Aorta (tissue), 5 donors: ENCODE data around the gene THBS4. TPM values are rescaled to one million over a fixed set of nuclear protein-coding genes. Genes with fewer than 3 reads are reported as not detected.
A peak's percentile ranks its signal among the peaks of the same experiment; 100 is the strongest.
"Not testable (repeated sequence)": the region's sequence is repeated elsewhere in the genome, so short reads cannot be mapped to it uniquely, and the experiment has no call there.

Experiments used
- ATAC-seq: fragments of 200-7000 bp; cut with Tn5 transposase; one replicate; pipeline ENCODE4 v1.9.1; 2022; ENCODE audit warnings: moderate library complexity; ENCODE audit not compliant: low FRiP score
- DNase-seq, 2 donors: peaks; one replicate each; pipeline ENCODE4 v3.0.0-alpha.2; 2020
- H3K27ac ChIP-seq, 2 donors: one replicate each; pipeline ENCODE4 v1.5.1; 2013; ENCODE audit warnings: low read length in 2 of 2, mild to moderate bottlenecking in 2 of 2, moderate library complexity in 2 of 2, control low read depth in 1 of 2, inconsistent platforms in 1 of 2, low read depth in 1 of 2
- H3K27me3 ChIP-seq, 2 donors: one replicate each; pipeline ENCODE4 v1.6.1; 2013; ENCODE audit warnings: control low read depth in 1 of 2, low read length in 1 of 2, mild to moderate bottlenecking in 1 of 2, moderate library complexity in 1 of 2; ENCODE audit not compliant: insufficient read depth in 2 of 2, control insufficient read depth in 1 of 2
- H3K36me3 ChIP-seq, 2 donors: one replicate each; pipeline ENCODE4 v1.6.1; 2013; ENCODE audit warnings: control low read depth in 1 of 2, low read length in 1 of 2, mild to moderate bottlenecking in 1 of 2; ENCODE audit not compliant: insufficient read depth in 2 of 2, control insufficient read depth in 1 of 2
- H3K4me1 ChIP-seq, 2 donors: one replicate each; pipeline ENCODE4 v1.6.1; 2013; ENCODE audit warnings: low read length in 2 of 2, control low read depth in 1 of 2, mild to moderate bottlenecking in 1 of 2, moderate library complexity in 1 of 2; ENCODE audit not compliant: insufficient read depth in 2 of 2, control insufficient read depth in 1 of 2
- H3K4me3 ChIP-seq, 2 donors: one replicate each; pipeline ENCODE4 v1.5.1; 2013; ENCODE audit warnings: low read length in 2 of 2, control low read depth in 1 of 2, mild to moderate bottlenecking in 1 of 2
- H3K9me3 ChIP-seq: one replicate; pipeline ENCODE4 v1.6.1; 2013; ENCODE audit warnings: mild to moderate bottlenecking, low read length; ENCODE audit not compliant: control insufficient read depth
- WGBS, 2 donors: extraction: QIAGEN DNeasy Blood & Tissue Kit; methylation state at CpG; one replicate each; pipeline ENCODE4 v1.1.7; 2013; 5-methylcytosine and 5-hydroxymethylcytosine counted together
- intact Hi-C, 2 donors: fragments of 100-400 bp; cut with DNase I; formaldehyde crosslinking; loops; one replicate each; pipeline versions ENCODE4 v1.14.2 to v1.15.0; 2022
- polyA plus RNA-seq, 2 donors: library from polyadenylated mRNA; stranded (reverse); fragments of 200-250 nt; gene quantifications; one replicate each; pipeline ENCODE4 v1.2.3, GENCODE V29; 2013
- total RNA-seq, 2 donors: library from RNA; stranded (reverse); fragmentation: NEBNext Ultra II Directional; extraction: Animal tissue kit (Norgen Biotek cat#: 25700); gene quantifications; one replicate each; pipeline ENCODE4 v1.2.1, GENCODE V29; 2021
- donor health status: healthy with polysubstance abuse.
- donor health status: Bipolar disorder and iron deficiency.
- donor health status: DM: no; HTN: no; CAD: no.
- donor health status: DM: no; HTN: no; CAD: no.
- donor health status: DM: yes; HTN: yes; CAD: no.

Gene THBS4
- total and polyA plus RNA-seq, 4 donors = 0.36 to 23.6 (median 2.9) TPM; not detected in 1

- WGBS, 2 donors = 79 to 85% methylated on average over 4 to 5 of the region's 5 CpGs
- H3K27ac ChIP-seq = not testable (repeated sequence)
These were observed 76.3 kb downstream of the THBS4 start for GRCh38 chr5:80111376-80111990.

GRCh38 chr5:80114860-80115259 lies 79.7 kb downstream of the THBS4 start:
- Histone ChIP-seq H3K27me3 (no peaks in the 10 kb centered on the region), H3K4me3 (no peak overlapping the region), H3K27ac (no peak overlapping the region), H3K9me3 (no peaks in the 10 kb centered on the region), H3K4me1 (no peaks in the 10 kb centered on the region), H3K36me3 (no peaks in the 10 kb centered on the region)
- DNase-seq (no peak), ATAC-seq (no peak)
- WGBS, 2 donors = 61 to 73% methylated on average over 3 of the region's 3 CpGs
- intact Hi-C loops = no loop called here

More at GRCh38 chr5:80111376-80111990, 76.3 kb downstream of the THBS4 start:
- H3K27me3 ChIP-seq, H3K9me3 ChIP-seq, intact Hi-C loops, DNase-seq, ATAC-seq, H3K4me1 ChIP-seq, H3K4me3 ChIP-seq, H3K36me3 ChIP-seq: not testable (repeated sequence)

- ATAC-seq (no peak), DNase-seq (no peak)
- Histone ChIP-seq H3K4me1 (no peaks in the 10 kb centered on the region), H3K4me3 (no peak overlapping the region), H3K27me3 (no peaks in the 10 kb centered on the region), H3K36me3 (no peaks in the 10 kb centered on the region), H3K27ac (no peak overlapping the region), H3K9me3 (no peaks in the 10 kb centered on the region)
- intact Hi-C loops = no loop called here
- 68 to 72% methylated on average over 4 of the region's 4 CpGs for WGBS, 2 donors
These were observed 80.9 kb downstream of the THBS4 start for GRCh38 chr5:80116000-80116399.

- intact Hi-C loops = no loop called here
- no peak for DNase-seq
- Histone ChIP-seq H3K36me3 (no peaks in the 10 kb centered on the region), H3K9me3 (no peaks in the 10 kb centered on the region), H3K27me3 (no peaks in the 10 kb centered on the region), H3K4me1 (no peaks in the 10 kb centered on the region), H3K27ac (no peak overlapping the region), H3K4me3 (no peak overlapping the region)
- ATAC-seq = peak; percentile 46
- WGBS, 2 donors = 62 to 67% methylated on average over 4 of the region's 4 CpGs
These were observed 81.3 kb downstream of the THBS4 start for GRCh38 chr5:80116465-80116864.

- H3K27ac ChIP-seq = no peak overlapping the region
- H3K4me1 ChIP-seq = no peaks in the 10 kb centered on the region
- DNase-seq (no peak), ATAC-seq (no peak)
- intact Hi-C loops = no loop called here
- H3K27me3 ChIP-seq = no peaks in the 10 kb centered on the region
- H3K36me3 ChIP-seq = no peaks in the 10 kb centered on the region
- no peak overlapping the region for H3K4me3 ChIP-seq
- no peaks in the 10 kb centered on the region for H3K9me3 ChIP-seq
These were observed 82.3 kb downstream of the THBS4 start for GRCh38 chr5:80117446-80117845.

- Histone ChIP-seq H3K4me3 (no peak overlapping the region), H3K36me3 (no peaks in the 10 kb centered on the region), H3K27ac (no peak overlapping the region), H3K27me3 (no peaks in the 10 kb centered on the region), H3K9me3 (no peaks in the 10 kb centered on the region), H3K4me1 (no peaks in the 10 kb centered on the region)
- intact Hi-C loops = no loop called here
- ATAC-seq (no peak), DNase-seq (no peak)
- WGBS, 2 donors = 82 to 93% methylated on average over 2 of the region's 2 CpGs
These were observed 84.2 kb downstream of the THBS4 start for GRCh38 chr5:80119372-80119771.

- ATAC-seq (no peak), DNase-seq (no peak)
- no peaks in the 10 kb centered on the region for H3K27me3 ChIP-seq
- peaks cover 3% of the 10 kb centered on the region for H3K9me3 ChIP-seq
- no peak overlapping the region for H3K4me3 ChIP-seq
- H3K27ac ChIP-seq = no peak overlapping the region
- intact Hi-C loops = no loop called here
- H3K4me1 ChIP-seq = no peaks in the 10 kb centered on the region
- H3K36me3 ChIP-seq = no peaks in the 10 kb centered on the region
- 79 to 83% methylated on average over 2 of the region's 2 CpGs for WGBS, 2 donors
These were observed 87.4 kb downstream of the THBS4 start for GRCh38 chr5:80122579-80122978.

GRCh38 chr5:80124121-80124918 lies 89.2 kb downstream of the THBS4 start:
- Histone ChIP-seq H3K27ac (no peak overlapping the region), H3K36me3 (no peaks in the 10 kb centered on the region)

More at GRCh38 chr5:80124121-80124918, 89.2 kb downstream of the THBS4 start:
- WGBS, 2 donors = 85% methylated on average over 9 of the region's 9 CpGs
- no peak for ATAC-seq
- Histone ChIP-seq H3K4me3 (no peak overlapping the region), H3K9me3 (peaks cover 3% of the 10 kb centered on the region), H3K27me3 (no peaks in the 10 kb centered on the region), H3K4me1 (no peaks in the 10 kb centered on the region)
- no peak for DNase-seq
- intact Hi-C loops = no loop called here
